ENCODE data around the gene BSPRY. TPM values are rescaled to one million over a fixed set of nuclear protein-coding genes. Genes with fewer than 3 reads are reported as not detected.

Gene BSPRY
- total RNA-seq, 1 experiment from 2014 or later = 0.13 TPM

DNA sequence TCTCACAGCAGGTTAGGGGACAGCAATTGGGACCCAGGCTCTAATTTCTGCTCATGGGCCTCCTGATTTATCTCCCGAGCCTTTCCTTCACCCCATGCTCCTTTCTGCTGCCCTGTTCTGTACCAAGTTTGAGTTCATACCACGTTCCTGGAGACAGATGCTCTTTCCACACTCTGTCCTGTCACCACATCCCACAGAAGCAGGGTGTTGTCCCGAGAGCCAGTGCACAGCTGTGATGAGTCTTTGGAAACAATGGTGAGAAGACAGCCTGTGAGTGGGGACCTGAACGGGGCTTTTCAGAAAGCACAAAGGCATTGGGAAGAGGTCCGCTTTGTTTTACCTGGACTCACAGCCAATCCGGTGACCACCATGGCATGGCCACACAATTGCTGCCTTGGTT lies 26.7 kb upstream of the BSPRY start:
- no peak for ATAC-seq
- CTCF ChIA-PET = no interaction called here

DNA sequence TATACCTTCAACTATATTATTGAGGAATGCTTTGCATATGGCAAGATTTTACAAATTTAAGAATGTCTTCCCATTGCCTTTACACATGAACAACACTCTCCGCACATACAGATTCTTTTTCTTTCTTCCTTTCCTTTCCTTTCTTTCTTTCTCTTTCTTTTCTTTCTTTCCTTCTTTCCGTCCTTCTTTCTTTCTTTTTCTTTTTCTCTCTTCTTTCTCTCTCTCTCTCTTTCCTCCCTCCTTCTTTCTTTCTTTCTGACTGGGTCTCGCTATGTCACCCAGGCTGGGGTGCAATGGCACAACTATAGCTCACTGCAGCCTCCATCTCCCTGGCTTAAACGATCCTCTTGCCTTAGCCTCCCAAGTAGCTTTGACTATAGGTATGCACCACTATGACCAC lies 23.1 kb upstream of the BSPRY start:
- no peaks in the 10 kb centered on the region for H3K36me3 ChIP-seq (ENCODE audit: control insufficient read depth, insufficient read depth, low read length)
- BruUV-seq (replicated peaks) = no TSS peak
- H3K27ac ChIP-seq (ENCODE audit: low read length) = no peak overlapping the region
- H3K4me1 ChIP-seq (ENCODE audit: control insufficient read depth, insufficient read depth, low read length) = no peaks in the 10 kb centered on the region
- ATAC-seq (no peak), DNase-seq (ENCODE audit: low read depth, low spot score) (no peak)
- intact Hi-C loops (cut with micrococcal nuclease; ENCODE audit: unreplicated experiment) (no loop called here), in situ Hi-C loops (cut with HindIII; ENCODE audit: low pct_unique_long_range_greater_than_20kb, low sequenced_read_pairs) (no loop called here)
- TF ChIP-seq TCF7L2 (IDR thresholded peaks at IDR 0.05; ENCODE audit: low read depth, low read length) = no peak
- no peak for TF ChIP-seq POLR2AphosphoS5 (IDR thresholded peaks at IDR 0.05; ENCODE audit: low read depth, low read length)
- TF ChIP-seq, protein P1, sequence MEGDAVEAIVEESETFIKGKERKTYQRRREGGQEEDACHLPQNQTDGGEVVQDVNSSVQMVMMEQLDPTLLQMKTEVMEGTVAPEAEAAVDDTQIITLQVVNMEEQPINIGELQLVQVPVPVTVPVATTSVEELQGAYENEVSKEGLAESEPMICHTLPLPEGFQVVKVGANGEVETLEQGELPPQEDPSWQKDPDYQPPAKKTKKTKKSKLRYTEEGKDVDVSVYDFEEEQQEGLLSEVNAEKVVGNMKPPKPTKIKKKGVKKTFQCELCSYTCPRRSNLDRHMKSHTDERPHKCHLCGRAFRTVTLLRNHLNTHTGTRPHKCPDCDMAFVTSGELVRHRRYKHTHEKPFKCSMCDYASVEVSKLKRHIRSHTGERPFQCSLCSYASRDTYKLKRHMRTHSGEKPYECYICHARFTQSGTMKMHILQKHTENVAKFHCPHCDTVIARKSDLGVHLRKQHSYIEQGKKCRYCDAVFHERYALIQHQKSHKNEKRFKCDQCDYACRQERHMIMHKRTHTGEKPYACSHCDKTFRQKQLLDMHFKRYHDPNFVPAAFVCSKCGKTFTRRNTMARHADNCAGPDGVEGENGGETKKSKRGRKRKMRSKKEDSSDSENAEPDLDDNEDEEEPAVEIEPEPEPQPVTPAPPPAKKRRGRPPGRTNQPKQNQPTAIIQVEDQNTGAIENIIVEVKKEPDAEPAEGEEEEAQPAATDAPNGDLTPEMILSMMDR (IDR thresholded peaks at IDR 0.05) = no peak
- TF ChIP-seq SIN3A (IDR thresholded peaks at IDR 0.05; ENCODE audit: borderline replicate concordance, insufficient read depth, low read depth, low read length) = no peak
- ChIA-PET POLR2A (no interaction called here), CTCF (no interaction called here)
- no peaks in the 10 kb centered on the region for H3K9me3 ChIP-seq (ENCODE audit: control insufficient read depth, insufficient read depth, low read depth, low read length)
- no peaks in the 10 kb centered on the region for H3K27me3 ChIP-seq (ENCODE audit: control insufficient read depth, insufficient read depth, low read length)
- no peak overlapping the region for H3K4me3 ChIP-seq (ENCODE audit: low read depth in 2 of 2, low read length in 2 of 2)

More for the DNA sequence above, 26.7 kb upstream of the BSPRY start:
- intact Hi-C loops (cut with micrococcal nuclease; ENCODE audit: unreplicated experiment) (no loop called here), in situ Hi-C loops (cut with HindIII; ENCODE audit: low pct_unique_long_range_greater_than_20kb, low sequenced_read_pairs) (no loop called here)
- Histone ChIP-seq H3K9me3 (ENCODE audit: control insufficient read depth, insufficient read depth, low read depth, low read length) (no peaks in the 10 kb centered on the region), H3K36me3 (ENCODE audit: control insufficient read depth, insufficient read depth, low read length) (no peaks in the 10 kb centered on the region), H3K4me1 (ENCODE audit: control insufficient read depth, insufficient read depth, low read length) (no peaks in the 10 kb centered on the region), H3K27ac (ENCODE audit: low read length) (no peak overlapping the region), H3K4me3 (ENCODE audit: low read depth in 2 of 2, low read length in 2 of 2) (no peak overlapping the region), H3K27me3 (ENCODE audit: control insufficient read depth, insufficient read depth, low read length) (no peaks in the 10 kb centered on the region)
- TF ChIP-seq POLR2AphosphoS5 (IDR thresholded peaks at IDR 0.05; ENCODE audit: low read depth, low read length) (no peak), SIN3A (IDR thresholded peaks at IDR 0.05; ENCODE audit: borderline replicate concordance, insufficient read depth, low read depth, low read length) (no peak), TCF7L2 (IDR thresholded peaks at IDR 0.05; ENCODE audit: low read depth, low read length) (no peak)
- TF ChIP-seq, protein P1 (IDR thresholded peaks at IDR 0.05) = no peak
- TF ChIP-seq, protein P2, sequence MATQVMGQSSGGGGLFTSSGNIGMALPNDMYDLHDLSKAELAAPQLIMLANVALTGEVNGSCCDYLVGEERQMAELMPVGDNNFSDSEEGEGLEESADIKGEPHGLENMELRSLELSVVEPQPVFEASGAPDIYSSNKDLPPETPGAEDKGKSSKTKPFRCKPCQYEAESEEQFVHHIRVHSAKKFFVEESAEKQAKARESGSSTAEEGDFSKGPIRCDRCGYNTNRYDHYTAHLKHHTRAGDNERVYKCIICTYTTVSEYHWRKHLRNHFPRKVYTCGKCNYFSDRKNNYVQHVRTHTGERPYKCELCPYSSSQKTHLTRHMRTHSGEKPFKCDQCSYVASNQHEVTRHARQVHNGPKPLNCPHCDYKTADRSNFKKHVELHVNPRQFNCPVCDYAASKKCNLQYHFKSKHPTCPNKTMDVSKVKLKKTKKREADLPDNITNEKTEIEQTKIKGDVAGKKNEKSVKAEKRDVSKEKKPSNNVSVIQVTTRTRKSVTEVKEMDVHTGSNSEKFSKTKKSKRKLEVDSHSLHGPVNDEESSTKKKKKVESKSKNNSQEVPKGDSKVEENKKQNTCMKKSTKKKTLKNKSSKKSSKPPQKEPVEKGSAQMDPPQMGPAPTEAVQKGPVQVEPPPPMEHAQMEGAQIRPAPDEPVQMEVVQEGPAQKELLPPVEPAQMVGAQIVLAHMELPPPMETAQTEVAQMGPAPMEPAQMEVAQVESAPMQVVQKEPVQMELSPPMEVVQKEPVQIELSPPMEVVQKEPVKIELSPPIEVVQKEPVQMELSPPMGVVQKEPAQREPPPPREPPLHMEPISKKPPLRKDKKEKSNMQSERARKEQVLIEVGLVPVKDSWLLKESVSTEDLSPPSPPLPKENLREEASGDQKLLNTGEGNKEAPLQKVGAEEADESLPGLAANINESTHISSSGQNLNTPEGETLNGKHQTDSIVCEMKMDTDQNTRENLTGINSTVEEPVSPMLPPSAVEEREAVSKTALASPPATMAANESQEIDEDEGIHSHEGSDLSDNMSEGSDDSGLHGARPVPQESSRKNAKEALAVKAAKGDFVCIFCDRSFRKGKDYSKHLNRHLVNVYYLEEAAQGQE (IDR thresholded peaks at IDR 0.05; ENCODE audit: insufficient read depth in 1 of 2, low read depth in 2 of 2, low read length in 1 of 2) = no peak
- POLR2A ChIA-PET = no interaction called here
- no peak for DNase-seq (ENCODE audit: low read depth, low spot score)
- BruUV-seq (replicated peaks) = no TSS peak
